Adrenal gland (tissue), 5 donors: ENCODE data around the gene SLC24A5.

Experiments used
- CTCF ChIP-seq, 6 experiments: fragments of 450-650 bp in 4 of 6; fragments of 200-600 bp in 2 of 6; sonication (generic) in 1 of 6; IDR thresholded peaks; 1 replicate in 5 of 6; 2 replicates in 1 of 6; pipeline versions ENCODE4 v1.5.1 to v1.8.0; 2016 to 2021; ENCODE audit warnings: antibody characterized with exemption in 6 of 6, mild to moderate bottlenecking in 2 of 6, moderate library complexity in 1 of 6
- POLR2A ChIP-seq, 2 donors: fragments of 450-650 bp; IDR thresholded peaks; one replicate each; pipeline ENCODE4 v1.6.1; 2017; ENCODE audit warnings: antibody characterized with exemption in 2 of 2, mild to moderate bottlenecking in 2 of 2, moderate library complexity in 1 of 2
- donor health status: DM: no; HTN: no; CAD: no.

- TF ChIP-seq CTCF (IDR thresholded peaks at IDR 0.05): no peak
- no peak for TF ChIP-seq POLR2A (IDR thresholded peaks at IDR 0.05)
Observed at GRCh38 chr15:48105936-48106335, 14.9 kb upstream of the SLC24A5 start.
